Measurements from ENCODE around the gene C11orf68.

- TF ChIP-seq POLR2A (IDR thresholded peaks at IDR 0.05; ENCODE audit: low read length) (no peak), GATA1 (IDR thresholded peaks at IDR 0.05; ENCODE audit: low read depth, low read length) (no peak)
Measured at GRCh38 chr11:65928667-65929066, 9.8 kb upstream of the C11orf68 start.

Measured in erythroblast (primary cell).